HG03175 (cell line): ENCODE measurements around the gene SPDEF.

Experiments used
- ATAC-seq: cut with Tn5 transposase; IDR thresholded peaks from one replicate; pipeline ENCODE4 v1.9.1; 2021; ENCODE audit warnings: mild to moderate bottlenecking, moderate library complexity; ENCODE audit not compliant: unreplicated experiment

The SPDEF gene

GRCh38 chr6:34515473-34516387 is 40.4 kb downstream of the SPDEF start:
- no peak for ATAC-seq

- no peak for ATAC-seq
Measured at GRCh38 chr6:34514593-34515472, 41.3 kb downstream of the SPDEF start.

- no peak for ATAC-seq
Measured at GRCh38 chr6:34514112-34514511, 42.0 kb downstream of the SPDEF start.

GRCh38 chr6:34513646-34514045 is 42.5 kb downstream of the SPDEF start:
- ATAC-seq, result no peak

GRCh38 chr6:34512738-34513115 is 43.4 kb downstream of the SPDEF start:
- no peak for ATAC-seq

GRCh38 chr6:34511915-34512737 is 44.0 kb downstream of the SPDEF start:
- ATAC-seq, result no peak

- ATAC-seq, result no peak
Measured at GRCh38 chr6:34511214-34511914, 44.8 kb downstream of the SPDEF start.

- no peak for ATAC-seq
Measured at GRCh38 chr6:34510299-34510698, 45.8 kb downstream of the SPDEF start.

GRCh38 chr6:34509782-34510181 is 46.3 kb downstream of the SPDEF start:
- no peak for ATAC-seq

- ATAC-seq, result no peak
Measured at GRCh38 chr6:34508425-34508824, 47.7 kb downstream of the SPDEF start.

- ATAC-seq, result no peak
Measured at GRCh38 chr6:34506718-34507117, 49.4 kb downstream of the SPDEF start.

- ATAC-seq, result no peak
Measured at GRCh38 chr6:34497411-34497810, 58.7 kb downstream of the SPDEF start.

- ATAC-seq, result no peak
Measured at GRCh38 chr6:34496103-34496685, 59.9 kb downstream of the SPDEF start.

GRCh38 chr6:34494973-34495372 is 61.2 kb downstream of the SPDEF start:
- no peak for ATAC-seq

- no peak for ATAC-seq
Measured at GRCh38 chr6:34493344-34493743, 62.8 kb downstream of the SPDEF start.

- ATAC-seq, result no peak
Measured at GRCh38 chr6:34491091-34491430, 65.1 kb downstream of the SPDEF start.

- ATAC-seq, result no peak
Measured at GRCh38 chr6:34490390-34491090, 65.6 kb downstream of the SPDEF start.

GRCh38 chr6:34489207-34489805 is 66.8 kb downstream of the SPDEF start:
- ATAC-seq, result no peak
